HL-60 (cell line): ENCODE measurements around the gene COLEC11.

Experiments used
- GABPA ChIP-seq: IDR thresholded peaks from 2 replicates; pipeline ENCODE4 v1.6.1; 2012; ENCODE audit warnings: low read depth
- TF ChIP-seq, protein P1 (sequence below): IDR thresholded peaks from one replicate; pipeline ENCODE4 v1.5.1; 2011; ENCODE audit warnings: low read length, control low read depth, inconsistent platforms; ENCODE audit not compliant: insufficient read depth

DNA sequence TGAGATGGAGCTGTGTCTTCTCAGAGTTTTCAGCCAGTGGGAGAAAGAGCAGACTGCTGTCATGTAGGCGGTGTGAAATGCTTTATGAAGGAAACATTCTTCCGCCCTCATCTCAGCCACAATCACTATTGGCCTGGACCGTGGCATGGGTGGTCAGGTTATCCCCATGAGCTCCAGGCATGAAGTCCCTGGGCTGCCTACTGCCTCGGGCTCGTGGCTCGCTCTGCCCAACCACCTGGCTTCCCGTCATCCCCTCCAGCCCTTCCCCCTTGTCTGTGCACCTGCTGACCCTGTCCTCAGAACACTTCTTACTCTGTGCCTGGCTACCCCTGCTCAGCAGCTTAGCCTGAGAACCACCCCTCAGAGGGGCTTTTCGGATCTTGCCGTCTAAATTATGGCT lies 15.5 kb downstream of the COLEC11 start:
- TF ChIP-seq, protein P1, sequence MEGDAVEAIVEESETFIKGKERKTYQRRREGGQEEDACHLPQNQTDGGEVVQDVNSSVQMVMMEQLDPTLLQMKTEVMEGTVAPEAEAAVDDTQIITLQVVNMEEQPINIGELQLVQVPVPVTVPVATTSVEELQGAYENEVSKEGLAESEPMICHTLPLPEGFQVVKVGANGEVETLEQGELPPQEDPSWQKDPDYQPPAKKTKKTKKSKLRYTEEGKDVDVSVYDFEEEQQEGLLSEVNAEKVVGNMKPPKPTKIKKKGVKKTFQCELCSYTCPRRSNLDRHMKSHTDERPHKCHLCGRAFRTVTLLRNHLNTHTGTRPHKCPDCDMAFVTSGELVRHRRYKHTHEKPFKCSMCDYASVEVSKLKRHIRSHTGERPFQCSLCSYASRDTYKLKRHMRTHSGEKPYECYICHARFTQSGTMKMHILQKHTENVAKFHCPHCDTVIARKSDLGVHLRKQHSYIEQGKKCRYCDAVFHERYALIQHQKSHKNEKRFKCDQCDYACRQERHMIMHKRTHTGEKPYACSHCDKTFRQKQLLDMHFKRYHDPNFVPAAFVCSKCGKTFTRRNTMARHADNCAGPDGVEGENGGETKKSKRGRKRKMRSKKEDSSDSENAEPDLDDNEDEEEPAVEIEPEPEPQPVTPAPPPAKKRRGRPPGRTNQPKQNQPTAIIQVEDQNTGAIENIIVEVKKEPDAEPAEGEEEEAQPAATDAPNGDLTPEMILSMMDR: no peak
- no peak for TF ChIP-seq GABPA
